GM18870 (cell line): ENCODE data around the gene WNK3.

Source experiments
- ATAC-seq: cut with Tn5 transposase; IDR thresholded peaks from one replicate; pipeline ENCODE4 v1.9.1; 2021; ENCODE audit warnings: moderate library complexity; ENCODE audit not compliant: unreplicated experiment

The WNK3 gene

DNA sequence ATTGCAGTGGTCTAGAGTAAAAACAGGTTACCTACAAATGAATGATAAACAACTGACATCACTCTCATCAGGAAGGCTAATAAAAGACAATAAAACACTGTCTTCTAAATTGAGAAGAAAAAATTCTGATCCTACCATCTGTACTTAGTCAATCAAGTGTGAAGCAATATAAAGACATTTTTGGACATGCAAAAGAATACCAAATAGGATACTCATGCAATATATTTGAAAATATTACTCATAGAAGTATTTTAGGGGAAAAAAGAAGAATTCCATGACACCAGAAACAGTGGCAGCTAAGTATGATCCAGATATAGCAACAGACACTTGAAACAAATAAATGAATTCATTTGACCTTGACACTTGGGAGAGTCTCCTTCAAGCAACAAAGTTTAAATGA lies 111.0 kb downstream of the WNK3 start:
- ATAC-seq = no peak

DNA sequence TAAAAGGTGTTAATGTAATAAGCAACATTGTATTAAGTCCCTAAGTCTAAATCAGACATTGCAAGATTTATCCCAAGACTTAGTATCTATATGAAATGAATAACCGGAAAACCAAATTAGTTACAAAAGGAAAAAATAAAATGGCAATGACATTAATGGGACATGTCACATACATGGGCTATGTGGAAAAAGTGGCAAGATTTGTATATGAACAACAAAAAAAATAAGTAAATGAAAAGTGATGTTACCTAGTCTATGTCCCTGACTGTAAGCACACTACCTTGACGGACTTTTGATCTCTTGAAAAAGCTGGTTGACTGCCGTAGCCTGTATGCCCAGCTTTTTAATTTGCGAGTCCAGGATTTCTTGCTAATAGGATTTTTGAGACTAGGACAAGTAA lies 119.3 kb downstream of the WNK3 start:
- ATAC-seq = no peak

DNA sequence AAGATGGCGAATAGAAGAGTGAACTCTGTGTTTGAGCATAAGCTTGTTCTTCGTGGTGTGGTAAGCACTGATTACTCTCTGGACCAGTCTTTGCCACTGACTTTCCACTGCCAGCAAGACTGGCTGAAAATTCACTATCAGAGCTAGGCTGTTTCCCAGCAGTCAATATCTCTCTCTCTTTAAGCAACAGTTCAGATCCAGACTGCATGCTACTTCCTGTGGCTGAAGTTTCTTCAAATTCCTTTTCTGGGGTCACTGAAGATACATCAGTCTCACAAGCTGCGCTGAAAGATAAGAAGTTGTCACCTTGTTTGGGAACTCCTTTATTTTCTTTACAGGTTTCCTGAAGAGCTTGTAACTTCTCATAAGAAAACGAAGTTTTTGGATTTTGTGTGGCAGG lies 120.8 kb downstream of the WNK3 start:
- no peak for ATAC-seq

DNA sequence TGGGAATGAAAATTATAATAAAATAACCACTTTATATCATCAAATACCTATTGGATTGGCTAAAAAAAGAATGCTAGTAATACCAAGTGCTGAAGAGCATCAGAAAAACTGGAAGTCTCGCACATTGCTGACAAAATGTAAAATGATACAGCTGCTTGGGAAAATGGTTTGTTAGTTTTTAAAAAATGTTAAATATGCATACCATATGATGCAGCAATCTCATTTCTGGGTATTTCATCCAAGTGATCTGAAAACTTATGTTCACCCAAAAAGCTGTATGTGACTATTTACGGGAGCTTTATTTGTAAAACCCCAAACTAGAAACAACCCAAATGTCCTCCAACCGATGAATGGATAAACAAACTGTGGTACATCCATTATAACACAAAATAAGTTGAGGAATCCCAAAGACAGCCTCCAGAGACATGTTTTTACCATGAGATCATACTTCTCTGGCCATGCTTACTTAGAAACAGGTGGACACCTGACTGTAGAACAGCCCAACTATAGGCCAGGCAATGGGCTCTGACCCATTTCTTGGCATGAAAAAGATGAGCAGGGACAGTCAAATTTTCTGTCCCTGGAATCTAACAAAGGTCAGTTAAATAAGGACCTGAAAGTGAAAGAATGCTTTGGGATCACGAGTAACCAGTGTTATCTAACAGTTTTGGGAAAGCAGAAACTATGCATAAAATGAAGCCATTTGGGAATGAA lies 127.3 kb downstream of the WNK3 start:
- ATAC-seq = no peak

DNA sequence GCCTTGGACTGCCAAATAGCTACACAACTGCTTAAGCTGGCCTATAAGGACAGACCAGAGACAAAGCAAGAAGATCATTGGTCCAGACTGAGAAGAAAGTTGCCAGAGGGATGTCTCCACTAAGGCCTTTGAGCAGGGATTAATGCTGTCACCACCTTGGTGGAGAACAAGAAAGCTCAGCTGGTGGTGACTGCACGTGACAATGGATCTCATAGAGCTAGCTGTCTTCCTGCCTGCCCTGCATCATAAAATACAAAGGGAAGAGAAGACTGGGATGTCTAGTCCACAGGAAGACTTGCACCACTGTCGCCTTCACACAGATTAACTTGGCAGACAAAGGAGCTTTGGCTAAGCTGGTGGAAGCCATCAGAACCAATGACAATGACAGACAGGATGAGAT lies 134.3 kb downstream of the WNK3 start:
- ATAC-seq = no peak

DNA sequence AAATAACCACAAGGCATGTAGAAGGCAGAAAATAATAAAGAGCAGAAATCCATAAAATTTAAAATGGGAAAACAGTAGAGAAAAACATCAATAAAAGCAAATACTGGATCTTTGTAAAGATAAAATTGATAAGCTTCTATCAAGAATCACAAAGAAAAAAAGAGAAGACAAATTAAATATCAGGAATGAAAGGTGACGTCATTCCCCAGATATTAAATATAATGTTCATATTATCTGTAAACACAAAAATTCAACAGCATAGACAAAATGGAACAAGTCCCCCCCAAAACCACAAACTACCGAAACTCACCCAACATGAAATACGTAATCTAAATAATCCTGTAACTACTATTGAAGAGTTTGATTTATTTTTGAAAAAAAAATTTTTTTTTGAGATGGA lies 144.2 kb downstream of the WNK3 start:
- no peak for ATAC-seq

DNA sequence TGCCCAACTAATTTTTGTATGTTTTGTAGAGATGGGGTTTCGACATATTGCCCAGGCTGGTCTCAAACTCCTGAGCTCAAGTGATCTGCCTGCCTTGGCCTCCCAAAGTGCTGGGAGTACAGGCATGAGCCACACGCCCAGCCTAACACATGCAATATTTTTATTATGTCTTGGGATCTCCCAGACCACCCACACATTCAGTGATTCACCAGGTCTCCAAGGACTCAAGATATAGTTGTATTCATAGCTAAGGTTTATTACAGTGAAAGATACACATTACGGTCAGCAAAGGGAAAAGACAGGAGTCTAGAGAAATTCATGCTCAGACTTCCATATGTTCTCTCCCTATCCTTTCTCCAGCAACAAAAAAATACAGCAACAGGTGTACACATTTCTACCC lies 149.3 kb downstream of the WNK3 start:
- no peak for ATAC-seq

DNA sequence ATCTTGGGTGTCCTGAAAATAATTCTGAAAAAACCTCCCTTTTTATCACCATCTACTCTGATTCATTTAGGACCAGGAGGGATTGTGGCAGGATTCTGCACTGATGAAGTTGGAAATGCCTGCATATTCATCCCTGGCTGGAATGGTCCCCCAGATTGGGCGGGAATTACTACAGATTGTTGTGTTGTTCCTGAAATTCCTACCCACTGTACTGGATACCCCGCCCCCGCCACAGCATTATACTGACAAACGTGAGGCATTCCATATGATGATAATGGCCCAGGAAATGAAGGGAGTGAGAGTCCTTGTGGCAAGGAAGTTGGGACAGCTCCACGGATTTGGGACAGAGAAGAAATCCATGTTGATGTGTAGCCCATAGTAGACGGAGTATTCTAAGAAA lies 159.6 kb downstream of the WNK3 start:
- no peak for ATAC-seq

DNA sequence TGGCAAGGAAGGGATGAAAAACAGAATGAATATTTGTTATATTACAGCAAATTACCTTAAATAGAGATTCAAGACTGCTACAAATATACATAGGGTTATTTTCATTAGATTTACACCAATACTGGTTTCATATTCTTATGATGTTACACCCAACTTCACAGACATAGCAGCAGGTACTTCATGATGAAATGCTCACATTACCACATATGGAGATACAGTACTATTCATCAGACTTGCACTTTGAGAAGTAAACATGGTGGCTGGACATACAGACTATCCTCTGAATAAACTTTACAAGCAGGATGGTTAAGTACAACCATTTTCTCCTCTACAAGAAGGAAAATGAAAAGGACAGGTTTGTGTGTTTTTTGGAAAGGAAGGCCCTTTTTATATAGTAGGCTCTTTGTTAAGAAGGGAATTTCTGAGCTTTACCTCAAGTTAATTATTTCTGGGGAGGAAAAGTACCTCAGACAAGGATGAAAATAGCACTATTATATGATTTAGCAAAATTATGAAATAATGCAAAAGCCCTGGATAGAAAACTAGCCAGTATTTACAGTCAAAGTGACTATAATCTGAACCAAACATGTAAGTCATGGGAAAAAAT lies 162.8 kb downstream of the WNK3 start:
- no peak for ATAC-seq

DNA sequence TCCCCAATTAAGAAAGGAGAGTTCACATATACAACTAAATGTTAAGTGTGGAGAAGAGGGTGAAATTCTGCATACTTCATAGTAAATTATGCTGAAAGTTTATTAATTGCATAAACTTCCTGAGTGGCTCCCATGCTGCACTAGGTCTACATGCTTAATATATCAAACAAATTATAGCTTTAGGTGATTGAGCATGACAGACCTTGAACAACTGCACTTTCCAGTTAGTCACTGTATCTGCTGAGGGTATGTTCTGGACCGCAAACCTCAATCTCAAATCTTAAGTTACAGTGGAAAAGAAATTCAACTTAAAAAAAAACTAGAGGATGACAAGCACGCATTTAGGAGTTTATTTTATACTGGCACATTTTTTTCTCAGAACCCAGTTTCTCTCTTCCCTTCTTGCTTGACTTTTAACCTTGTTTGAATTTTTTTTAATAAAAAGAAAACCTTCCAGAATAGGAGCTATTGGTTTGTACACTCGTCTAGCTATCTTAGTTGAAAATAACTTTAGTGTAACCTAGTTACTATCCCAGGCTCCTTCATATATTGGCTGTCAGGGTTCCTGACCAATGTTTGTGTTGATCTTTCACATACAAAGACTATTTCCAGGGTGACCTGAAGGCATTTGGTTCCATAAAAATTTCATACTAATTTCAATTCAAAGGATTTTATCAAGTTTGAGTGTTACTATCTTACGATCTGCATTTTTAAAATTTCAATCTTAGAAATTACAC lies 164.6 kb downstream of the WNK3 start:
- no peak for ATAC-seq

DNA sequence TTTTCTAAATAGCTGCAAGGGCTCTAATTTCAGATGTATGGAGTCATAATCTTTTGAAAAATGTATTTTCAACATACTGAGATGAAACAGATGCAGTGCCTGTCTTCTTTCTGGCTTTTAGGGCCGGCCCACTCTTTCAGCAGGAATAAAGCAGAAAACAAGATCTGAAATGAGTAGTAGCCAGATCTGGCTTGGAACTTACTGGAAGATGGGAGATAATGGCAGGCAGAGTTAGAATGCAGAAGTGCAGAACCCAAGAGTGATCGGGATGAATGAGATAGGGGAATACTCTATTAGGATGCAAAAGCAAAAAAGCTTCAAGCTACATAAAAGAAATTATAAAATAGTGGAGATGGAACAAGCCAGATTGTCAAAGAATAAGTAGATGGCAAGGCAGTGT lies 173.4 kb downstream of the WNK3 start:
- no peak for ATAC-seq

DNA sequence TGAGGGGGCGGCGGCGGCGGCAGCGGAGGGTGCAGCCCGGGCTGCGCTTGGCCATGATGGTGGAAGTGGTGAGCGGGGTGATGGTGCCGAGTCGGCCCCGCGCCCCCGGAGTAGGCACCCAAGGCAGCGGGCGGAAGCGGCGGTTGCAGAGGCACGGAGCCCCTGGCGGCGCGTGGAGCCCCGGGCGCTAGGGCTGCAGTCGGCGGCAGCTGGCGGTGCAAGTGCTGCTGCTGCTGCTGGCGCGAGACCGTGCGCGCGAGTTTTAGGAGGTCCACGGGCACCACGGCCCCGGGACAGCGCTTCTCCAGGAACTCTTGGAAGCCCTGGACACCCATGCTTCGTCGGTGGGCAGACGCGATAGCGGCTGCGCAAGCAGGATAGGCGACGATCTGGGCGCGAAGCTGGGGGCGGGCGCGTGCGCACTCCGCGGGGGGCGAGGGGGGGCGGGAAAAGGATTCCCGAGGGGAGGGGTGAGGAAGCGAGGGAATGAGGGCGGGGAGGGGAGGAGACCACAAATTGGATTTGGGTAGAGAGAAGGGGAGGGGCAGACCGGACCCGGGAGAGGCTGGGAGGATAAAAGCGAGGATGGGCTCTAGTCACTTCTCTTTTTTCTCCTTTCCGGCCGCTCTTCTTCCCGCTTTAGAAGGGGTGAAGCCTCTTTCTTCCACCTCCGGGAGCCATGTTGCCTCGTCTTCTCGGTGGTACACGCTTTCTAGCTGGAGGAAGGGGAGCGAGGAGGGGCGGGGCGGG lies 174.8 kb downstream of the WNK3 start, which contains the start of gene FAM120C:
TSS of gene FAM120C (minus strand) at position 391 of the 750 bp plus-strand sequence. CDS start at position 335, 56 bp downstream.
- ATAC-seq = peak; percentile 28

DNA sequence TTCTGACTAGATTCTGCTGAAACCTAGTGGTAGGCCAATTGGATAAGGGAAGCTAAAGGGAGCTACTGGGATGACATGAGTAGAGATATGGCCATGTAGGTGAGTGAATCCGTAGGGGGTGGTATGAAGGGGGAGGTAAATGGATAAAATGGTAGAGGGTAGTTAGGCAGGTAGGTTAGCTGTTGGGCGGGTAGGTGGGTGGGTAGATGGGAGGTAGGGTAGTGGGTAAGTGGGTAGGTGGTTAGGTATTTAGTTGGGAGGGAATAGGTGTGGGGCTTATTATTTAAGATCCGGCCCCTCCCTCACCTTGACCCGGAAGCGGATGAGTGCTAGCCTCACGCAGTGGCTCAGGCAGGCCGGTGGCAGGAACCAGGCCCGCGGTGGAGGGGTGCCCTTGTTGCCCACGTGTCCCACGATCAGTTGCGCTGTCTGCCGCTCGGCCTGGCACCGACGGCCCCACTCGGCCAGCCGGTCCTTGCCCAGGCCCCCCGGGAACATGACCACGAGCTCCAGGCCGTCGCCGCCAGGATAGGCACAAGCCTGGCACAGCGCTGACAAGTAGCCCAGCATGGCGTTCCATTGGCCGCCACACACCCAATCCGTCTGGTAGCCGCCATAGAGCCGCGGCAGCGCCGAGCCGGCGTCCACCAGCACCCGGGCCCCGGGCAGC lies 175.5 kb downstream of the WNK3 start:
- peak; percentile 50 for ATAC-seq

DNA sequence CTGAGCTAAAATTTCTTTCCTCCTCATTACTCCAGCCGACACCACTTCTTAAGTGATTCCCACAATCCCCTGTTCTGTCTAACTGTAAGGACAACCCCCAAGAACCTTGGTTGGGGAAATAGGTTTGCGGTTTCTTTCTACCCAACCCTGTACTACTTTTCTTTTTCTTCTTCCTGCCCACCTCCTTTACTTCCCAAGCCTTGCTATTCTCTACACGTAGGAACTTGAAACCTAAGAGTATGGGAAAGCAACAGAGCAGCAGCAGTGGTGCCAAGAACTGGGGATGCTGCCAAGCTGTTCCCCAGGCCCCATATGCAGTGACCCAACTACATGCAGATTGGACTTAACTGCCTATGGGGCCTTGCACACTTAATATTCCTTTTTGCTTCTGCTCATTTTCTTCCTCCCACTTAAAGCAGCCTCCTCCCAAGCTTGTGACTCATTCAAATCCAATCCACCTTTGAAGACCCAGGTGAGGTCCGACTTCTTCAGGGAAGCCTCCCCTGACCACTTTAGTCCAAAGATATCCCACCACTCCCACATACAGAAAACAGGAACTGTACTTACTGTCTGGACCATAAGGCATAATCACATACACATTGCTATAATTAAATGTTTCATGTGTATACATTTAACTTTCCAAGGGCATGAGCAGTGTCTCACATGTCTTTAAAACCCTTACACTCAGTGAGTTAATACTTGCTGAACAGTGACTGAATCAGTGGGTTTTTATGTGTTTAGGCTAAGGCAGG lies 176.5 kb downstream of the WNK3 start:
- no peak for ATAC-seq

DNA sequence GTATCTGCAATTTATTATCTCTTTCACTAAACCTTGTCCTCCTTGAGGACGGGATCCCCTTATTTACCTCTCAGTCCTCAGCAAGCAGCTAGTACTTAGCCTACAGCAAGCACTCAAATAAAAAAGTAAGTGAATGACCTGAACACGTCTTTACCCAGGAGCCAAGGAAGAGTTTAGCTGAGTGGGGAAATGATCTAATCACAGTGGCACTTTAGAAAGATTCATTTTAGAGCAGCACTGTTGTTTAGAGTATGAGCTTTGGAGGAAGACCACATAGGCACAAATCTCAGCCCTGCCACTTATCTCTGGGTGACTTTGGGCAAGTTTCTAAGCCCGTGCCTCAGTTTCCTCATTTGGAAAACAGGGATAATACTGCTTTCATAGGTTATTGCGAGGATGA lies 177.4 kb downstream of the WNK3 start:
- no peak for ATAC-seq

DNA sequence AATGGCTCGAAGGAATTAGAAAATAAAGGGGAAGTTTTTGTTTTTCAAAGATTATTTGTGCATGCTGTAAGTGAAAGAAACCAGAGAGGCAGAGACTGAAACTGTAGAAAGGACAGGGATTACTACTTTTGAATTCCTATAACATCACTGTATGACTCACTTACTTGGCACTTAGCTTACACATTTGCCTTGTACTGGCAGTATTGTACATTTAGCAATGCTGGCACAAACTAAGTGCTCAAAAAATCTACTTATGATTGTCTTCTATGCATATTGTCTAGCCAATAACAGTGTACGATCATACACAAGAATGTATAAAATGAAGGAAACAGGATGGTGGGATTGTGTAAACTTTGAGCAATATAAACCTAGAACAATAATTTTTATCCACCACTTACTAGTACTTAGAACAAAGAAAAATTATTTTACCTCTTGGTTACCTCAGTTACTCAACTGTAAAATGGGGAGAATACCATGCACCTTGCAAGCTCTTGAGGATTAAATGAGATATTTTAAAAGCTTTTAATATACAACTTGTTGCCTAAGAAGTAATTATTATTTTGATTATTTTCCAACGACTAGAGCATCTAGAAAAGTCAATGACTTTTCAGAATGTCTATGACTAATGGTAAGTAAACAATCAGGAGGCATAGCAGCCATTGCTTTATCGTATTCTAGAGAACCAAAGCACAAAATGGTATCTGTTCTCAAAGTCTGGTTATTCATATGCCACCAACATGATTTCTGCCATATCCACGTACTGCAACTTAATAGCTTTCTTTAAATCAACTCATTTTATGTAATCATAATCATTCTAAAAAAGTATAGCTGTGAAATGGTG lies 179.5 kb downstream of the WNK3 start:
- ATAC-seq = peak; percentile 48

DNA sequence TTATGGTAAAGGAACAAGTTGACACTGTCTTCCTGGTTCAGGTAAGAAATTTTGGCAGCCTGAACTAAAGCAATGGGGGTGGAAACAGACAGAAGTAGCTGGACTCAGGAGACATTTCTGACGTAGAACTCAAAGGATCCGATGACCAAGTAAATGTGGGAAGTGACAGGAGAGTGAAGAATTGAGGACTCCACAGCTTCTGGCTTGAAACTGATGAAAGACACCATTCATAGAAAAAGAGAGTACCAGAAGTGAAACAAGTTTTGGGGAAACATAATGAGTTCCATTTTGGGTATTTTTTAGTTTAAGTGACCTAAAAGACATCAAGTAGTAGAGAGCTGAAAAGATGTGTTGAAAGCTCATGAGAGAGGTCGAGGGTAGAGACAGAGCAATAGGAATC lies 180.5 kb downstream of the WNK3 start:
- ATAC-seq = no peak

DNA sequence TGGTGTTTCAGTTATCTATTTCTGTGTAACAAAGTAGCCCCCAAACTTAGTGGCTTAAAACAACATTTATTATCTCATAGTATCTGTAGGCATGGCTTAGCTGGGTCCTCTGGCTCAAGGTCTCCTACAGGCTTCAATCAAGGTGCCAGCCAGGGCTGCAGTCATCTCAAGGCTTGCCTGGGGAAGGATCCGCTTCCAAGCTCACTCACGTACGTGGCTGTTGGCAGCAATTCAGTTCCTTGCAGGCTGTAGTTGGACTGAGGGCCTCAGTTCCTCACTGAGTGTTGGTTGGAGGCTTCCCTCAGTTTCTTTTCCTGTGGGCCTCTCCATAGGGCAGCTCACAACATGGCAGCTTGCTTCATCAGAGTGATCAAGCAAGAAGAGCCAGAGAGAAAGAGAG lies 184.1 kb downstream of the WNK3 start:
- no peak for ATAC-seq

DNA sequence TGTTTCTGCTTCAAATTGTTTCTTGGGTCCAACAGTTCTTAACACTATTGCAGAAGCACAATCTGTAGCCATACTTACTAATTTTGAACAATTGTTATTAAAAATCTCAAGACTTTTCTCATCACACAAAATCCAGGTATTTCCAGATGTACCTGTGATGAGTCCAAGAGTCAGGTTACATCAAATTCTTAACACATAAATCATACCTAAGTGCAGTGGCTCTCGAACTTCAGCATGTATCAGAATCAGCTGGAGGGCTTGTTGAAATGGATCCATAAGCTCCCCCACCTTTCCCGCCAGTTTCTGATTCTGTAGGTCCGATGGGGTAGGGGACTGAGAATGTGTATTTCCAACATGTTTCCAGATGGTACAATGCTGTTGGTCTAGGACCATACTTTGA lies 185.4 kb downstream of the WNK3 start:
- ATAC-seq = no peak
